ENCODE data around the gene NANS. TPM values are rescaled to one million over a fixed set of nuclear protein-coding genes. Genes with fewer than 3 reads are reported as not detected.

NANS gene
- total RNA-seq, 1 experiment from 2014 or later = 40.4 TPM

GRCh38 chr9:98011122-98011521 is 45.4 kb upstream of the NANS start:
- no peak overlapping the region for H3K56ac ChIP-seq (ENCODE audit: insufficient read length, low read depth, low read length)
- no peaks in the 10 kb centered on the region for H3K23me2 ChIP-seq (ENCODE audit: insufficient read length, low read depth, low read length, poor library complexity, severe bottlenecking)
- no peak overlapping the region for H4K5ac ChIP-seq (ENCODE audit: insufficient read length, low read depth, low read length)
- no peaks in the 10 kb centered on the region for H3K79me1 ChIP-seq (ENCODE audit: insufficient read depth, low read depth, low read length, poor library complexity, severe bottlenecking)
- no peaks in the 10 kb centered on the region for H3K27me3 Mint-ChIP-seq (ENCODE audit: low read depth)
- no peak overlapping the region for H3K14ac ChIP-seq (ENCODE audit: insufficient read depth, low read length)
- no peak overlapping the region for H2AK5ac ChIP-seq (ENCODE audit: insufficient read length, low read length)
- H3K4me2 ChIP-seq (ENCODE audit: insufficient read depth, insufficient read length, low read length) = no peak overlapping the region
- no peaks in the 10 kb centered on the region for H3K9me3 ChIP-seq (ENCODE audit: control insufficient read depth, low read depth, low read length)
- H3T11ph ChIP-seq (ENCODE audit: low read length) = no peak overlapping the region
- no peak for TF ChIP-seq CTCF (conservative IDR thresholded peaks at IDR 0.05)
- no peak overlapping the region for H2BK20ac ChIP-seq (ENCODE audit: low read depth, low read length, poor library complexity, severe bottlenecking)
- H2BK15ac ChIP-seq (ENCODE audit: low read depth, low read length) = no peak overlapping the region
- H4K20me1 ChIP-seq (ENCODE audit: control insufficient read depth, insufficient read depth, insufficient read length) = no peaks in the 10 kb centered on the region
- H3K79me2 ChIP-seq (ENCODE audit: insufficient read depth, low read length) = no peaks in the 10 kb centered on the region
- no peak overlapping the region for H2BK5ac ChIP-seq (ENCODE audit: insufficient read length, low read length)
- WGBS (ENCODE audit: extremely low coverage, insufficient read length, low lambda C conversion rate) = 100% methylated on average over 4 of the region's 7 CpGs
- no peak overlapping the region for H3K27ac ChIP-seq (ENCODE audit: insufficient read length, low read depth, low read length)
- no peak overlapping the region for H3K23ac ChIP-seq (ENCODE audit: insufficient read length, low read depth, low read length)
- DNase-seq = no peak
- no peak overlapping the region for H4K8ac ChIP-seq (replicated peaks; ENCODE audit: insufficient read length, low read depth, low read length)
- no peaks in the 10 kb centered on the region for H3K4me1 Mint-ChIP-seq
- H3K4ac ChIP-seq (ENCODE audit: low read depth, low read length) = no peak overlapping the region
- peaks cover 10 to 82% (median 55%) of the 10 kb centered on the region in 3 experiments; a peak in 6 of 7 replicates for H3K36me3 Mint-ChIP-seq (ENCODE audit: insufficient read depth in 1 of 3, low read depth in 3 of 3)
- H3K9me3 Mint-ChIP-seq = no peaks in the 10 kb centered on the region
- H2AFZ ChIP-seq (ENCODE audit: low read length) = no peak overlapping the region
- H3K9ac ChIP-seq (ENCODE audit: extremely low read depth, insufficient read length, low read length) = no peak overlapping the region
- no peak overlapping the region for H4K91ac ChIP-seq (ENCODE audit: insufficient read length, low read depth, low read length)
- no peak overlapping the region for H3K27ac Mint-ChIP-seq
- no peak overlapping the region for H3K18ac ChIP-seq (ENCODE audit: insufficient read length, low read depth, low read length)
- no peak overlapping the region for H3K4me3 Mint-ChIP-seq
- no peaks in the 10 kb centered on the region for H3K4me1 ChIP-seq (ENCODE audit: insufficient read depth, low read length)
- H2BK120ac ChIP-seq (ENCODE audit: low read depth, low read length, poor library complexity, severe bottlenecking) = no peak overlapping the region
- H2BK12ac ChIP-seq (ENCODE audit: insufficient read length, low read depth, low read length) = no peak overlapping the region
- no peaks in the 10 kb centered on the region for H3K27me3 ChIP-seq (ENCODE audit: insufficient read depth, low read length)
